CD4-positive, alpha-beta T cell treated with Interleukin-6 for 4 hours (primary cell): Measurements from ENCODE around the gene PIK3CB.
A peak's percentile ranks its signal among the peaks of the same experiment; 100 is the strongest.
"Not testable (repeated sequence)": the region's sequence is repeated elsewhere in the genome, so short reads cannot be mapped to it uniquely, and the experiment has no call there.

ENCODE experiments used
- DNase-seq: peaks from one replicate; pipeline ENCODE4 v3.0.0-alpha.2; 2020; ENCODE audit warnings: mixed read lengths

Gene PIK3CB

GRCh38 chr3:138675393-138675792 is 159.3 kb downstream of the PIK3CB start:
- no peak for DNase-seq

DNA sequence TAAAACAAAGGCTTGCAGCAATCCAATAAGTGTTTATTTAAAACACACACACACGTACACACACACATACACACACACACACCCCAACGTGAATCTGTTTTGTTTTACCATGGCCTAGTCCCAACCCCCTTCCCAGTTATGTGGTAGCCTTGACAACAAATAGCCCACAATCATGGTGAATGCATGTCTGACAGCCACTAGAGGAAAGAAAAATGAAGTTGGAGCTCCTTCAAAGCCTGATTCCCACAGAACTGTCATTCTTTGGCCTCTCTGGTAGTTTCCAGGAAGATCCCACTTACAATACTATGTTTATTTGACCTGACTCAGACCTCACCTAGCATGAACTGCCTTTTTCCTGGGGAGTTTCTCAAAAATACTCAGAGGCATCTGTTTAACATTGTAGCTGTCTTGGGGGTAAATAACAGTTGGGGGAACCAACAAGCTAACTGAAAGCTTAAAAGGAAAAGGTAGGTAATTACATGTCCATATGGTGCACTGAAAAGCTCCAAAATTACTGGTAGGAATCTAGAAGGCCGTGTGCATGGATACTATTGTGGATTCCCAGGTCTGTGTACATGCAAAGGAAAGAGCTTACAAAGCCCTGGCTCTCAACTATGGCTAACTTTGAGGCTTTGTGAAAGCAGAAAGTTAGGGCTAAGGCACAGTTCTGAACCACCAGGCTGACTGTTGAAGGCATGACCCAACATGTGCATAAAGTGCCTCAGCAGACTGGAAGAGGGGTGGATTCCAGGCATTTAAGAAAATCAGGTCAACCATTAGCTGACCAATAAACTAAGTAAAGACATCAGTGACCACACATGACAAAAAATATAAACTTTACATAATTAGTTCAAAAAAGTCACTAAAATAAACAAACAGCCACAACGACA is 160.8 kb downstream of the PIK3CB start:
- DNase-seq, result no peak

- DNase-seq, result no peak
Measured at GRCh38 chr3:138670407-138670806, 164.3 kb downstream of the PIK3CB start.

- no peak for DNase-seq
Measured at GRCh38 chr3:138668107-138668506, 166.6 kb downstream of the PIK3CB start.

GRCh38 chr3:138657508-138657907 is 177.2 kb downstream of the PIK3CB start:
- no peak for DNase-seq

GRCh38 chr3:138653567-138653966 is 181.2 kb downstream of the PIK3CB start:
- DNase-seq, result peak; percentile 3

GRCh38 chr3:138649134-138649533 is 185.6 kb downstream of the PIK3CB start:
- DNase-seq, result no peak

- no peak for DNase-seq
Measured at GRCh38 chr3:138646513-138646912, 188.2 kb downstream of the PIK3CB start.

DNA sequence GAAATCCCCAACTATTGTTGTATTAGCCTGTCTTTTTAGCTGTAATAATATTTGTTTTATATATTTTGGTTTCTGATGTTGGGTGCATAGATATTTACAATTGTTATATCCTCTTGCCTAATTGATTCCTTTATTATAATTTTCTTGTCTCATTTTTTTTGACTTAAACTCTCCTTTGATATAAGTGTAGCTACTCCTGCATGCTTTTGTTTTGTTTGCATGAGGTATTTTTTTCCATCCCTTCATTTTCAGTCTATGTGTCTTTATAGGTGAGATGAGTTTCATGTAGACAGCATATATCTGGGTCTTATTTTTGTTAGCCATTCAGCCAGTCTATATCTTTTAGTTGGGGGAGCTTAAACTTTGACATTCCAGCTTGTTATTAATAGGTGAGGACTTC is 188.7 kb downstream of the PIK3CB start:
- DNase-seq, result no peak

GRCh38 chr3:138642927-138643253 is 191.8 kb downstream of the PIK3CB start:
- DNase-seq, result no peak

- no peak for DNase-seq
Measured at GRCh38 chr3:138642226-138642926, 192.4 kb downstream of the PIK3CB start.

DNA sequence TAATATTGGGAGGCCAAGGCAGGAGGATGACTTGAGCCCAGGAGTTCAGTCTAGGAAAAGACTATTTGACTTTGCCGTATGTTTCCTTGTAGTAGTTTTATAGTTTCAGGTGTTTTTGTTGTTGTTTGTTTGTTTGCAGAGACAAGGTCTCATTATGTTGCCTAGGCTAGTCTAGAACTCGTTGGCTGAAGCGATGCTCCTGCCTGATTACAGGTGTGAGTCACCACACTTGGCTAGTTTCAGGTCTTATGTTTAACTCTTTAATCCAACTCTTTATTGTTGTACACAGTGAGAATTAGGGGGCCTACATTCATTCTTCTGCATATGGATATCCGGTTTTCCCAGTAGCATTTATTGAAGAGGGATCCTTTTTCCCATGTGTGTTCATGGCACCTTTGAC is 194.2 kb downstream of the PIK3CB start:
- no peak for DNase-seq

DNA sequence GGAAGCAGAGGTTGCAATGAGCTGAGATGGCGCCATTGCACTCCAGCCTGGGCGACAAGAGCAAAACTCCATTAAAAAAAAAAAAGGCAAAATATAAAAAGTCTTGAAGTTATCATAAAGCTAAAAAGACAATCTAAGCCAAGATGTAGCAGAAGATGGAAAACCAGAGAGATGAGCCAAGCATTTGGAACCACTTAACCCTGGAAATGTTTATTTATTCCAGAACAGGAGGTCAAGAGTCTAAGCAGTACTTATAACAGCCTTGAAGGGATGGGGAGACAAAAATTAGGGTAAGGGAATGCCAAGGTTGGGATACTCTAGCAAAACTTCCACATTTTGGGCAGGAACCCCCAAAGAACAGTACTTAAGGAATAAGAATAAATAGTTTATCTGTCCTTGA is 196.1 kb downstream of the PIK3CB start:
- no peak for DNase-seq

GRCh38 chr3:138629526-138629925 is 205.2 kb downstream of the PIK3CB start:
- DNase-seq, result no peak

- no peak for DNase-seq
Measured at GRCh38 chr3:138625707-138626365, 208.9 kb downstream of the PIK3CB start.

- no peak for DNase-seq
Measured at GRCh38 chr3:138624518-138624917, 210.2 kb downstream of the PIK3CB start.

GRCh38 chr3:138620431-138620830 is 214.3 kb downstream of the PIK3CB start:
- no peak for DNase-seq

DNA sequence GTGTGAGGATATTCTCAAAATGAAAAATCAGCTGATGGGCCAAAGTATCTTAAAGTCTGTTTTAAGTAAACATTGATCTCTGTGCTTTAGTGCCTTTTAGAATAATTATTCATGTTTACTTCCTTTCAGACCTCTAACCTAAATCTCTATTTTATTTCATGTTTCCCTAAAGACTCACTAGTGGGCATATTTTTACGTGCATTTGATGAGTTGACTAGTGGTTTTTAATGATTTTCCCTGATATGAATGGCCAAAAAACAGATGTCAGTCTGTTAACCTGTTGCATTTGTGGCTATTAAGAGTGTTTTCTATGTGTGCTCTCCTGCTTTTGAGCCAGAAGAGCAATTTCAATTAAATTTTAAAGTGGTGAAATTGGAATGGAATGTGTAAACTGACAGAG is 219.3 kb downstream of the PIK3CB start:
- no peak for DNase-seq

- no peak for DNase-seq
Measured at GRCh38 chr3:138609898-138610266, 224.8 kb downstream of the PIK3CB start.

DNA sequence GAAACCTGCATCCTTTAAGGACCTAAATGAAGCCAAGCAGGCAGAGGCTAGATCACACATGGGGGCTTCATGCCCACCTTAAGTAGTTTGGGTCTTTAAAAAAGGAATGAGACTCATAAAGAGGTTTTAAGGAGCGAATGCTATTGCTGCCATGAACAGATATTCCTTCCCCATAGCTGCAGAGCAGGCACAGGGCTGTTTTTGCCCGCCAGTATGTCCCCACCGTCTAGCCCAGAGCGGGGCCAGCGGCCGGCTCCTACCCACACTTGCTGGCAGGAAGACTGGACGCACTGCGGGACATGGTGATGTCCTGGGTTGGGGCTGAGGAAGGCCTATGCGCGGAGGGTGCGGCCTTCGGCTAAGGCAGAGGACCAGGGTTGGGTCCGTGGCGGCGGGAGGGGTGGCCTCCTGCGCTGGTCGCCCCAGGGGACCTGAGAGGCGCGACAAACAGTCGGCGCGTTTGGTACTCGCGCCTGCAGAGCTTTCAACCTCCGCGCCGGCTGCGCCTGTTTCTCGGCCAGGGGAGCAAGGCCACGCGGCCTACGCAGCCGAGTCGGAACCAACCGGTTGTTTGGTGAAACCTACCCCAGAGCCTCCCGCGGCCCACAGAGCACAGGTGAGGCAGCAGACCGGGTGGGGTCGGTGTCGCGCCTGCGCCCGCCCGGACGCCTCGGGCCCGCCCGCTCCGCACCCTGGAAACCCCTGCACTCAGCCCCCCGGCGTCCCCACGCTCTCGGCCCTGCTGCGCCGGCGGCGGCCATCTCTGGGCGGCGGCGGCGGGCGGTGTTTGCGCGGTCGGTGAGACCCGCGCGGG is 226.2 kb downstream of the PIK3CB start, which contains the start of gene FAIM:
TSS of gene FAIM (plus strand) at position 450 of the 814 bp plus-strand sequence. CDS start 10,956 bp downstream, outside the sequence.
- peak; percentile 73 for DNase-seq

DNA sequence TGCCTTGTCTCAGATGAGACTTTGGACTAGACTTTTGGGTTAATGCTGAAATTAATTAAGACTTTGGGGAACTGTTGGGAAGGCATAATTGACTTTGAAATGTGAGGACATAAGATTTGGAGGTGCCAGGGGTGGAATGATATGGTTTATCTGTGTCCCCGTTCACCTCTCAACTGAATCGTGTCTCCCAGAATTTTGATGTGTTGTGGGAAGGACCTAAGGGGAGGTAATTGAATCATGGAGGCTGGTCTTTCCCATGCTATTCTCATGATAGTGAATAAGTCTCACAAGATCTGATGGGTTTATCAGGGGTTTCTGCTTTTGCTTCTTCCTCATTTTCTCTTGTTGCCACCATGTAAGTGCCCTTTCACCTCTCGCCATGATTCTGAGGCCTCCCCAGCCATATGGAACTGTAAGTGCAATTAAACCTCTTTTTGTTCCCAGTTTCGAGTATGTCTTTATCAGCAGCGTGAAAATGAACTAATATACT is 230.6 kb downstream of the PIK3CB start:
- not testable (repeated sequence) for DNase-seq
